SK-MEL-5 (cell line): Measurements from ENCODE around the gene CTAGE8. TPM values are rescaled to one million over a fixed set of nuclear protein-coding genes. Genes with fewer than 3 reads are reported as not detected.
"Not testable (repeated sequence)": the region's sequence is repeated elsewhere in the genome, so short reads cannot be mapped to it uniquely, and the experiment has no call there.

Experiments
- DNase-seq: peaks from one replicate; pipeline ENCODE4 v3.0.0-alpha.2; 2016; ENCODE audit warnings: low read depth, low spot score
- in situ Hi-C: cut with HindIII; loops from 2 replicates; pipeline ENCODE4 v1.10.0; 2016; ENCODE audit warnings: low sequenced_read_pairs, high pct_unique_total_duplicates, low pct_unique_long_range_greater_than_20kb
- total RNA-seq: library from RNA; depleted of rRNA; stranded (reverse); fragments of >200 nt; shearing (Covaris generic); gene quantifications from 2 replicates; pipeline ENCODE4 v1.2.3, GENCODE V29; 2014; rRNA removed

Gene CTAGE8
- total RNA-seq, 1 experiment from 2014 or later = not detected

- in situ Hi-C loops, DNase-seq: not testable (repeated sequence)
These were observed 51.9 kb downstream of the CTAGE8 start for GRCh38 chr7:144217200-144217599.

Other genes starting within 250 kb of the CTAGE8 start
- gene OR2A5, start 220.3 kb downstream of the CTAGE8 start, total RNA-seq = under 0.01 TPM in 1 of 2 replicates, not detected in the other
- not detected in 2 replicates for gene OR2A25, start 199.5 kb downstream of the CTAGE8 start, total RNA-seq
- not detected in 2 replicates for gene OR2A12, start 183.0 kb downstream of the CTAGE8 start, total RNA-seq
- gene OR2A2, start 159.7 kb downstream of the CTAGE8 start, total RNA-seq = not detected in 2 replicates
- gene OR2A14, start 146.1 kb downstream of the CTAGE8 start, total RNA-seq = not detected in 2 replicates
- not detected in 2 replicates for gene CTAGE4, start 85.8 kb downstream of the CTAGE8 start, total RNA-seq
- gene ARHGEF35, start 73.5 kb downstream of the CTAGE8 start, total RNA-seq = not detected in 2 replicates
- not detected in 2 replicates for gene OR2A42, start 29.7 kb downstream of the CTAGE8 start, total RNA-seq
- gene OR2A7, start 4.5 kb downstream of the CTAGE8 start, total RNA-seq = 0.27 TPM in 1 of 2 replicates, not detected in the other
- gene OR2A1, start 43.1 kb upstream of the CTAGE8 start, total RNA-seq = not detected in 2 replicates
- gene ARHGEF5, start 86.1 kb upstream of the CTAGE8 start, total RNA-seq = not detected in 2 replicates
- gene NOBOX, start 134.4 kb upstream of the CTAGE8 start, total RNA-seq = not detected in 2 replicates